Vagina (tissue), 2 donors: ENCODE data around the gene AIF1. TPM values are rescaled to one million over a fixed set of nuclear protein-coding genes. Genes with fewer than 3 reads are reported as not detected.

Experiments
- DNase-seq, 2 donors: peaks; one replicate each; pipeline ENCODE4 v3.0.0-alpha.2; 2017; ENCODE audit errors: extremely low spot score in 2 of 2
- H3K27ac ChIP-seq: fragments of 200-600 bp; sonication (generic); one replicate; pipeline ENCODE4 v1.5.1; 2019
- H3K27me3 ChIP-seq: fragments of 200-600 bp; sonication (generic); one replicate; pipeline ENCODE4 v1.5.1; 2019
- H3K36me3 ChIP-seq, 2 donors: fragments of 200-600 bp; sonication (generic); one replicate each; pipeline ENCODE4 v1.5.1; 2017 to 2019
- H3K4me1 ChIP-seq: fragments of 200-600 bp; sonication (generic); one replicate; pipeline ENCODE4 v1.5.1; 2019
- H3K4me3 ChIP-seq, 2 donors: fragments of 200-600 bp; sonication (generic); 1 replicate in 1 of 2; 2 replicates in 1 of 2; pipeline ENCODE4 v1.5.1; 2016 to 2019
- H3K9me3 ChIP-seq: fragments of 200-600 bp; sonication (generic); one replicate; pipeline ENCODE4 v1.5.1; 2019
- CTCF ChIP-seq, 3 experiments: fragments of 450-650 bp in 2 of 3; fragments of 200-600 bp in 1 of 3; sonication (generic) in 1 of 3; IDR thresholded peaks; one replicate each; pipeline ENCODE4 v1.5.1; 2017 to 2019; ENCODE audit warnings: antibody characterized with exemption in 3 of 3, mild to moderate bottlenecking in 2 of 3, moderate library complexity in 2 of 3
- POLR2A ChIP-seq, 2 donors: fragments of 450-650 bp; IDR thresholded peaks; one replicate each; pipeline ENCODE4 v1.6.1; 2017; ENCODE audit warnings: antibody characterized with exemption in 2 of 2, mild to moderate bottlenecking in 2 of 2, moderate library complexity in 2 of 2
- POLR2AphosphoS5 ChIP-seq, 2 donors: sonication (generic); formaldehyde crosslinking; IDR thresholded peaks; one replicate each; pipeline ENCODE4 v1.9.0; 2017; ENCODE audit warnings: antibody characterized with exemption in 2 of 2, mild to moderate bottlenecking in 2 of 2, low read depth in 1 of 2; ENCODE audit not compliant: insufficient read depth in 1 of 2
- intact Hi-C: fragments of 100-400 bp; cut with DNase I; formaldehyde crosslinking; loops from one replicate; pipeline ENCODE4 v1.15.1; 2023
- total RNA-seq: library from RNA; depleted of rRNA; stranded (reverse); fragments of >200 nt; gene quantifications from one replicate; pipeline ENCODE4 v1.2.3, GENCODE V29; 2016

AIF1 gene
- total RNA-seq, 1 donor from 2014 or later, result 25.0 TPM

DNA sequence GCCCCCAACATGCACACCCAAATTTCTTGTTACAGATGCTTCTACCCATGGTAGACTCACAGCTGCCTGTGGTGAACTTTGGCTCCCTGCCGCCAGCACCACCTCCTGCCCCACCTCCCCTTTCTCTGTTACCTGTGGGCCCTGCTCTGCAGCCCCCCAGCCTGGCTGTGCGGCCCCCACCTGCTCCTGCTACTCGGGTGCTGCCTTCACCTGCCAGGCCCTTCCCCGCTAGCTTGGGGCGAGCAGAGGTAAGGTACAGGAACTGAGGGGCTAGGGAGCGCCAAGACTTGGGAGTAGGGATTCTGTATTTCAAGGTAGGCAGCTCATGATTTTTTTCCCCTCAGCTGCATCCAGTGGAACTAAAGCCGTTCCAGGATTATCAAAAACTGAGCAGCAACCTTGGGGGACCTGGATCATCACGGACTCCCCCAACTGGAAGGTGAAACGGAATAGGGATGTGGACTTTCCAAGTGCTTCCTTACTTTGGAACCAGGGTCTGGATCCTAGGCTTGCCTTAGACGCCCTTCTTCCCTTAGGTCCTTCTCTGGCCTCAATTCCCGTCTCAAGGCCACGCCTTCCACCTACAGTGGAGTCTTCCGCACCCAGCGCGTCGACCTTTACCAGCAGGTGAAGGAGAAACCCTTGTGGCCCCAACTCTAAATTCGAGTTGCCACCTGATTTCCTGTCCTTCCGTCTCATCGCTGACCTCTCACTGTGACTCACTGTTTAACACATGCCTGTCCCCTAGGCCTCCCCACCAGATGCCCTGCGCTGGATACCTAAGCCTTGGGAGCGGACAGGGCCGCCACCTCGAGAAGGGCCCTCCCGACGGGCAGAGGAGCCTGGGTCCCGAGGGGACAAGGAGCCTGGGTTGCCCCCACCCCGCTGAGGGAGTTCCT is 21.9 kb downstream of the AIF1 start:
- DNase-seq, result no peak
- H3K4me1 ChIP-seq, result no peaks in the 10 kb centered on the region
- peaks cover 0 to 96% of the 10 kb centered on the region in 2 donors for H3K36me3 ChIP-seq
- intact Hi-C loops, result no loop called here
- TF ChIP-seq POLR2AphosphoS5 (IDR thresholded peaks at IDR 0.05; ENCODE audit: insufficient read depth in 1 of 2, low read depth in 1 of 2) (no peak), CTCF (IDR thresholded peaks at IDR 0.05) (no peak), POLR2A (IDR thresholded peaks at IDR 0.05) (no peak)
- H3K27me3 ChIP-seq, result no peaks in the 10 kb centered on the region
- H3K4me3 ChIP-seq, result no peak overlapping the region
- no peaks in the 10 kb centered on the region for H3K9me3 ChIP-seq
- H3K27ac ChIP-seq, result no peak overlapping the region

GRCh38 chr6:31639043-31639442 is 24.0 kb downstream of the AIF1 start:
- intact Hi-C loops, result no loop called here
- Histone ChIP-seq H3K27me3 (no peaks in the 10 kb centered on the region), H3K4me3 (no peak overlapping the region), H3K36me3 (peaks cover 0 to 95% of the 10 kb centered on the region in 2 donors), H3K27ac (no peak overlapping the region), H3K9me3 (no peaks in the 10 kb centered on the region), H3K4me1 (no peaks in the 10 kb centered on the region)
- no peak for TF ChIP-seq POLR2AphosphoS5 (IDR thresholded peaks at IDR 0.05; ENCODE audit: insufficient read depth in 1 of 2, low read depth in 1 of 2)
- TF ChIP-seq CTCF (IDR thresholded peaks at IDR 0.05), result no peak
- no peak for TF ChIP-seq POLR2A (IDR thresholded peaks at IDR 0.05)
- no peak for DNase-seq

- H3K36me3 ChIP-seq, result peaks cover 0 to 95% of the 10 kb centered on the region in 2 donors
- no peaks in the 10 kb centered on the region for H3K9me3 ChIP-seq
- intact Hi-C loops, result no loop called here
- no peaks in the 10 kb centered on the region for H3K27me3 ChIP-seq
- TF ChIP-seq POLR2AphosphoS5 (IDR thresholded peaks at IDR 0.05; ENCODE audit: insufficient read depth in 1 of 2, low read depth in 1 of 2) (no peak), CTCF (IDR thresholded peaks at IDR 0.05) (no peak), POLR2A (IDR thresholded peaks at IDR 0.05) (no peak)
- no peak overlapping the region for H3K27ac ChIP-seq
- no peak overlapping the region for H3K4me3 ChIP-seq
- no peaks in the 10 kb centered on the region for H3K4me1 ChIP-seq
- DNase-seq, result no peak
These were observed 24.4 kb downstream of the AIF1 start for GRCh38 chr6:31639449-31639861.

GRCh38 chr6:31640612-31641011 is 25.6 kb downstream of the AIF1 start:
- H3K36me3 ChIP-seq, result peaks cover 0 to 95% of the 10 kb centered on the region in 2 donors
- H3K4me1 ChIP-seq, result no peaks in the 10 kb centered on the region
- no peaks in the 10 kb centered on the region for H3K27me3 ChIP-seq
- no peak overlapping the region for H3K27ac ChIP-seq
- no peaks in the 10 kb centered on the region for H3K9me3 ChIP-seq
- TF ChIP-seq CTCF (IDR thresholded peaks at IDR 0.05) (no peak), POLR2AphosphoS5 (IDR thresholded peaks at IDR 0.05; ENCODE audit: insufficient read depth in 1 of 2, low read depth in 1 of 2) (no peak), POLR2A (IDR thresholded peaks at IDR 0.05) (no peak)
- intact Hi-C loops, result no loop called here
- H3K4me3 ChIP-seq, result no peak overlapping the region
- no peak for DNase-seq

DNA sequence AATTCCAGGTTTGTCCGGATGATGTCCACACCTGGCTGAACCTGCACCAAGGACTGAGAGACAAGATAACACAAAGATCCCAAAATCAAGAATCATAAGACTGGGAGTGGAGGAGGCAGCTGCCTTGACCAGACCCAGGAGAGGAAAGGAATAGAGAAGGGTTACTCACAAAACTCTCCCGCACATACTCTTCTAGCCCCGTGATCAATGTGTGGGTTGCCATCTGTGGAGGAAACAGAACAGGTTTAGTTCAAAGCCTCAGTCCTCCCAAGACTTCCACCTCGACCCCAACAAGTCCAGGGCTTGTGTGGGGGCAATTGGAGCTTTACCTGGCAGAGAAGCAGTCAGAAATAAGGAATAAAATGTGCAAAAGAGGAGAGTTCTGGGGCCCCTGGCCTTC is 26.3 kb downstream of the AIF1 start:
- DNase-seq, result no peak
- intact Hi-C loops, result no loop called here
- no peaks in the 10 kb centered on the region for H3K9me3 ChIP-seq
- no peak overlapping the region for H3K27ac ChIP-seq
- H3K27me3 ChIP-seq, result no peaks in the 10 kb centered on the region
- peaks cover 0 to 95% of the 10 kb centered on the region in 2 donors for H3K36me3 ChIP-seq
- no peaks in the 10 kb centered on the region for H3K4me1 ChIP-seq
- no peak for TF ChIP-seq POLR2A (IDR thresholded peaks at IDR 0.05)
- no peak for TF ChIP-seq POLR2AphosphoS5 (IDR thresholded peaks at IDR 0.05; ENCODE audit: insufficient read depth in 1 of 2, low read depth in 1 of 2)
- no peak for TF ChIP-seq CTCF (IDR thresholded peaks at IDR 0.05)
- H3K4me3 ChIP-seq, result no peak overlapping the region
